ENCODE data around the gene CDH22. TPM values are rescaled to one million over a fixed set of nuclear protein-coding genes. Genes with fewer than 3 reads are reported as not detected.
A peak's percentile ranks its signal among the peaks of the same experiment; 100 is the strongest.

The CDH22 gene
- total RNA-seq, 1 donor from 2014 or later, result 0.14 TPM

DNA sequence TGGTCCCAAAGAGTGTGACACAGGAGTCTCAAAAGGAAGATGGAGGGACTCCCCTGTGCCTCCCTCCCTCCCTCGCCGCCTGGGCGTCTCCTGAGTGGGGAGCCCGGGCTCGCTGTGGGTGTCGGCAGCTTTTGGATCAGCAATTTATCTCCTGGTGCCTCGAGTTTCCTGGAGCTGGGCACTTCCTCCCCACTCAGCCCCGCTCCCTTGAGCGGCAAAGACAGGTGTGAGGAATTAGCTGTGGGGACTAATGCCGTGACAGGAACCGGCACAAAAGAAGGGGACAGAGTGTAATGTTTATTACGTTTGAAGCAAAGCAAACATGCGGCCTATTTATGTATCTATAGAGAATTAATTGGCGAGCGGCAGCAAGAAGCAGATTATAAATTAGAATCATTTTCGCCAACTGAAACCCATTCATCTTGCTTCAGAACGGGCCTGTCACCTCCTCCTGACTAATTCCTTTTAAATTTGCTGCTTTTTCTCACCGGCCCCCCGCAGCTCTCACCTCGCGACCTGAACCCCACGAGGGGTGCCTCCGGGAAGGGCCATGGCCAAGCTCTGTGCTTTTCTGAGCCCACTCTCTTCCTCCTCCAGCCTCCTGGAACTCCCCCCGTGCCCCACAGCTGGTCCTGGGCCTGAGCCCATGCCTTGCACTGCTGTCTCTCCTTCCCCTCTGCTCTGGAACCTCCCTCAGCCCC lies 8.8 kb upstream of the CDH22 start:
- Mint-ChIP-seq H3K9me3 (ENCODE audit: low read depth) (no peaks in the 10 kb centered on the region), H3K4me1 (ENCODE audit: low read depth) (no peaks in the 10 kb centered on the region), H3K4me3 (ENCODE audit: low read depth) (no peak overlapping the region), H3K36me3 (ENCODE audit: insufficient read depth) (no peaks in the 10 kb centered on the region), H3K27ac (no peak overlapping the region), H3K27me3 (peaks cover 80% of the 10 kb centered on the region)
- no peak for DNase-seq (ENCODE audit: low spot score, unreplicated experiment)
- TF ChIP-seq, protein P1, sequence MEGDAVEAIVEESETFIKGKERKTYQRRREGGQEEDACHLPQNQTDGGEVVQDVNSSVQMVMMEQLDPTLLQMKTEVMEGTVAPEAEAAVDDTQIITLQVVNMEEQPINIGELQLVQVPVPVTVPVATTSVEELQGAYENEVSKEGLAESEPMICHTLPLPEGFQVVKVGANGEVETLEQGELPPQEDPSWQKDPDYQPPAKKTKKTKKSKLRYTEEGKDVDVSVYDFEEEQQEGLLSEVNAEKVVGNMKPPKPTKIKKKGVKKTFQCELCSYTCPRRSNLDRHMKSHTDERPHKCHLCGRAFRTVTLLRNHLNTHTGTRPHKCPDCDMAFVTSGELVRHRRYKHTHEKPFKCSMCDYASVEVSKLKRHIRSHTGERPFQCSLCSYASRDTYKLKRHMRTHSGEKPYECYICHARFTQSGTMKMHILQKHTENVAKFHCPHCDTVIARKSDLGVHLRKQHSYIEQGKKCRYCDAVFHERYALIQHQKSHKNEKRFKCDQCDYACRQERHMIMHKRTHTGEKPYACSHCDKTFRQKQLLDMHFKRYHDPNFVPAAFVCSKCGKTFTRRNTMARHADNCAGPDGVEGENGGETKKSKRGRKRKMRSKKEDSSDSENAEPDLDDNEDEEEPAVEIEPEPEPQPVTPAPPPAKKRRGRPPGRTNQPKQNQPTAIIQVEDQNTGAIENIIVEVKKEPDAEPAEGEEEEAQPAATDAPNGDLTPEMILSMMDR (IDR thresholded peaks at IDR 0.05; ENCODE audit: unreplicated experiment), result no peak

DNA sequence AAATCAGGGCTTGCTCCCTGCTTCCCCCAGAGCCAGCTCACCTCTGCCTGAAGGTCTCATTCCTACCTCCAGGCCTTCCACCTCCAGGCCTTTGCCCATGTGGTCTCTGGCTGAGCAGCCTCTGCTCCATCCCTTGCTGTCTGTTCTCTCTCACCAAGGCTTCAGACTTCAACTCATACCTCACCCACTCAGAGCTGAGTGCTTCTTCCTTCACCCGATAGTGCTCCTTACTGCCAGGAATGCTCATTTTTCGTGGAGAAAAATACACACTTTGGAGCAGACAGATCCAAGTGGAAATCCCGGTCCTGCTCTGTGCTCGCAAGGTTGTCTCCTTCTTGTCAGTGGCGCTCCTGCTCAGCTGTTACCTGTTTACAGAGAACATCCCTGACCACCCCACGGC lies 7.0 kb upstream of the CDH22 start:
- H3K4me3 Mint-ChIP-seq (ENCODE audit: low read depth), result no peak overlapping the region
- TF ChIP-seq, protein P1 (IDR thresholded peaks at IDR 0.05; ENCODE audit: unreplicated experiment), result no peak
- H3K9me3 Mint-ChIP-seq (ENCODE audit: low read depth), result no peaks in the 10 kb centered on the region
- H3K27me3 Mint-ChIP-seq, result peaks cover 86% of the 10 kb centered on the region
- H3K36me3 Mint-ChIP-seq (ENCODE audit: insufficient read depth), result no peaks in the 10 kb centered on the region
- no peak overlapping the region for H3K27ac Mint-ChIP-seq
- peaks cover 3% of the 10 kb centered on the region for H3K4me1 Mint-ChIP-seq (ENCODE audit: low read depth)
- DNase-seq (ENCODE audit: low spot score, unreplicated experiment), result no peak

DNA sequence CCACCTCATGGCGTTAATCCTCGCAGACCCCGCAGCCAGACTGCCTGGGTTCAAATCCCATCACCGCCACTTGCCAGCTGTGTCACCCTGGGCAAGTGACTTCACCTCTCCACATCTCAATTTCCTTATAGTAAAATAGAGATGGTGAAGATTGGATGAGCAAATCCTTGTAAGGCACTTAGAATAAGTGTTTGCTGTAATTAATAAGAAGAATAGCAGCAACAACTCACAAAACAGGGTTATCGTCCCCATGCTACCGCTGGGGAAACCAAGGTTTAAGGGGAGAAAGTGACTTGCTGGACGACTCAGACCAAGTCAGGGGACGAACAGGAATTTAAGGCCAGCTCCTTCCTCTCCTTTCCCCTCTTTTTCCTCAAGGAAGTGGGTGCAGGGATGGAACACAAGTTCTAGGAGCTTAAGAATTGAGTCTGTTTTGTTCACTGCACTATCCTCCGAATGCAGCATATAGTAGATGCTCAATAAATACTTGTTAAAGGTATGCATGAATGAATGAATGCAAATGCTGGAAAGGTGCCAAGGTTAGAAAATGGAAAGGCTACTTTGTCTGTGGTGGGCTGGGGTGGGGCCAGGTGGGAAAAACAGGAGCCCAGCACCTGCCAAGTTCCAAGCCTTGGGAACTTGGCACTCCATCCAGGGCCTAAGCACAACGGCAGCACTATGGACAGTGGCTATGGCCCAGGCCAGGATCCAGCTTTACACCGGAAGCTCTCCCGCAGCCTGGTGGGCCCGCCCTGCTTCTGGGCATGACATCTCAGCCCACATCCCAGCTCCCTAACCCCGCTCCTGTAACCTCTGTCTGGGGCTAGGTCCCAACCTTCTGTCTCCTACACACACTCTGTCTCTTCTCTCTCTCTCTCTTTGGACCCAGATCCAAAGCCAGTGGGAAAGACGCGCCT lies 4.9 kb upstream of the CDH22 start:
- Mint-ChIP-seq H3K27me3 (peaks cover 89% of the 10 kb centered on the region), H3K9me3 (ENCODE audit: low read depth) (no peaks in the 10 kb centered on the region), H3K4me1 (ENCODE audit: low read depth) (peaks cover 3% of the 10 kb centered on the region), H3K36me3 (ENCODE audit: insufficient read depth) (no peaks in the 10 kb centered on the region), H3K27ac (no peak overlapping the region), H3K4me3 (ENCODE audit: low read depth) (no peak overlapping the region)
- TF ChIP-seq, protein P1 (IDR thresholded peaks at IDR 0.05; ENCODE audit: unreplicated experiment), result no peak
- DNase-seq (ENCODE audit: low spot score, unreplicated experiment), result no peak

DNA sequence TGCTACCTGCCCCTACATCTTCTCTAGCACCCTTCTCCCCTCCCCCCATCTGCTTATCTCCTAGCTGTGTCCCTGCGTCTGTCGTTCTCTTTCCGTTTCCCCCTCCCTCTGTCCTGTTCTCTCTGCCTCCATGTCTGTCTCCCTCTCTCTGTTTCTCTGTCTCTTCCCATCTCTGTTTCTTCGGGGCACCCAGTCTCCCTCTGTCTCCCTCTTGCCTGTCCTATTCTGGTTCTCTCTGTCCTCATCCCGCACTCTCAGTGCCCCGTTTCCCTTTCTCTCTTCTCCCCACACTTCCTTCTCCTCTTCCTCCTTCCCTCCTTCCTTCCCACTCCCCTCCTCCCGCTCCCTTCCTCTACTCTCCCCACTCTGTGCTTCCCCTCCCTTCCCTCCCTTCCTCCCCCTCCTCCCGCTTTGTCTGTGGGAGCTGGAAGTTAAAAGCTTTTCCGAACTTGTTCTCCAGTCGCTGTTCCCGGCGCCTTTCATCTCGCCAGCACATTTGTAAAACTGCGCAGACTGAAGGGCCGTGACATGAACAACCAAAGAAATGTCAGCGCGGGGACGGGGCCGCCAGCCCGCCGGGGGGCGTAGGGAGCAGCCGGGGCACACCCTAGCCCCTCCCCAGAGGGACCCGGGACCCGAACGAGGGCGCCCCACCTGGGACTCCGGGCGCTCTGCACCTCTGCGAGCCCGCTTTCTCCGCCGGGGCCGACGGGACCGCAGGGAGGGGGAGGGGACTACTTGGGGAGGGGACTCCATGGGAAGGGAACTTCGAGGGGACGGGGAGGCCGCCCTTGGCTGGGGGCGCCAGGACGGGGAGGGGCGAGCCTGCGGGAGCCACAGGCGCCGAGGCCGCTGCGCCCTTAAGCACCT lies 4.0 kb upstream of the CDH22 start:
- H3K4me1 Mint-ChIP-seq (ENCODE audit: low read depth), result peaks cover 3% of the 10 kb centered on the region
- peaks cover 88% of the 10 kb centered on the region for H3K27me3 Mint-ChIP-seq
- H3K4me3 Mint-ChIP-seq (ENCODE audit: low read depth), result peak overlapping the region; percentile 15
- no peaks in the 10 kb centered on the region for H3K36me3 Mint-ChIP-seq (ENCODE audit: insufficient read depth)
- peak; percentile 54 for DNase-seq (ENCODE audit: low spot score, unreplicated experiment)
- TF ChIP-seq, protein P1 (IDR thresholded peaks at IDR 0.05; ENCODE audit: unreplicated experiment), result peak; percentile 49
- no peaks in the 10 kb centered on the region for H3K9me3 Mint-ChIP-seq (ENCODE audit: low read depth)
- H3K27ac Mint-ChIP-seq, result no peak overlapping the region

DNA sequence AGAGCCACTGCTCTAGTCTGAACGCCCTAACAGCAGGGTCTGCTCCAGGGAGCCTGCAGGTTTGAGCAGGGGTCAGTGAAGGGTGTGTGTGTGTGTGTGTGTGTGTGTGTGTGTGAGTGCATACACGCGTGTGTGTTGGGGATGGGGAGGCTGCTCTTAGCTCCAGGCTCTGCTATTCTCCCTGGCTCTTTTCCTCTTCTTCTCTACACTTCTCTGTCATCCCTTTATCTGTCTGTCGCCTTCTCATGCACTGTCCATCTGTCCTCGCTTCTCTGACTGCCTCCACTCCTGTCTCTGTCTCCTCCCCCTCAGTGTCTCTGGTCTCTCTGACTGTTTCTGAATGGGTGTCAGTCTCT lies 3.4 kb upstream of the CDH22 start:
- no peak overlapping the region for H3K27ac Mint-ChIP-seq
- no peak for DNase-seq (ENCODE audit: low spot score, unreplicated experiment)
- TF ChIP-seq, protein P1 (IDR thresholded peaks at IDR 0.05; ENCODE audit: unreplicated experiment), result no peak
- H3K4me1 Mint-ChIP-seq (ENCODE audit: low read depth), result peaks cover 3% of the 10 kb centered on the region
- H3K27me3 Mint-ChIP-seq, result peaks cover 86% of the 10 kb centered on the region
- H3K9me3 Mint-ChIP-seq (ENCODE audit: low read depth), result no peaks in the 10 kb centered on the region
- H3K36me3 Mint-ChIP-seq (ENCODE audit: insufficient read depth), result no peaks in the 10 kb centered on the region
- H3K4me3 Mint-ChIP-seq (ENCODE audit: low read depth), result peak overlapping the region; percentile 15

Data from progenitor cell of endocrine pancreas (in vitro differentiated cells).